SK-N-SH (cell line): Measurements from ENCODE around the gene ECE1. TPM values are rescaled to one million over a fixed set of nuclear protein-coding genes. Genes with fewer than 3 reads are reported as not detected.

Source experiments
- CTCF ChIA-PET: fragments of 300-600, 350-600 bp; formaldehyde crosslinking; extraction: SDS; loops from one replicate; lab custom pipeline; 2021; lab: Yijun Ruan, JAX
- POLR2A ChIA-PET: fragments of 350-600 bp; sonication (Branson Sonifier 250); formaldehyde crosslinking; extraction: SDS; loops from one replicate; lab custom pipeline; 2020; ENCODE audit warnings: antibody characterized with exemption, inconsistent platforms; lab: Yijun Ruan, JAX
- DNase-seq: peaks from one replicate; pipeline ENCODE4 v3.0.0; 2012
- H2AFZ ChIP-seq: fragments of 200-600 bp; sonication (generic); 2 replicates; pipeline ENCODE4 v1.8.1; 2016; ENCODE audit warnings: antibody characterized with exemption, mild to moderate bottlenecking, low read depth
- H3F3A ChIP-seq: fragments of 200-600 bp; sonication (generic); replicated peaks from 2 replicates; pipeline ENCODE3; 2016; ENCODE audit warnings: antibody characterized with exemption, mild to moderate bottlenecking; ENCODE audit not compliant: insufficient read depth
- H3K27ac ChIP-seq, 2 experiments: fragments of 200-500 bp in 1 of 2; fragments of 200-600 bp in 1 of 2; sonication (Bioruptor generic) in 1 of 2; sonication (generic), shearing (Covaris generic) in 1 of 2; 2 replicates each; pipeline versions ENCODE4 v1.5.1 to v1.6.1; 2014 to 2016; ENCODE audit warnings: low read depth in 2 of 2, inconsistent platforms in 1 of 2, low read length in 1 of 2, mild to moderate bottlenecking in 1 of 2, mixed read lengths in 1 of 2
- H3K27me3 ChIP-seq: fragments of 200-600 bp; sonication (generic), shearing (Covaris generic); 2 replicates; pipeline ENCODE4 v1.6.1; 2016; ENCODE audit warnings: mixed run types; ENCODE audit not compliant: insufficient read depth
- H3K36me3 ChIP-seq, 2 experiments: fragments of 200-500 bp in 1 of 2; fragments of 200-600 bp in 1 of 2; sonication (Bioruptor generic) in 1 of 2; sonication (generic) in 1 of 2; replicated peaks in 1 of 2; 2 replicates each; pipeline versions ENCODE3 to v1.5.1; 2014 to 2016; ENCODE audit warnings: low read length in 1 of 2, mild to moderate bottlenecking in 1 of 2; ENCODE audit not compliant: insufficient read depth in 2 of 2, control insufficient read depth in 1 of 2
- H3K4me1 ChIP-seq, 2 experiments: fragments of 200-500 bp in 1 of 2; fragments of 200-600 bp in 1 of 2; sonication (Bioruptor generic) in 1 of 2; sonication (generic), shearing (Covaris generic) in 1 of 2; 2 replicates each; pipeline versions ENCODE4 v1.5.1 to v1.6.1; 2014 to 2016; ENCODE audit warnings: low read depth in 1 of 2, low read length in 1 of 2, mixed run types in 1 of 2; ENCODE audit not compliant: insufficient read depth in 2 of 2, control insufficient read depth in 1 of 2
- H3K4me2 ChIP-seq: fragments of 200-600 bp; sonication (generic), shearing (Covaris generic); 2 replicates; pipeline ENCODE4 v1.6.1; 2017; ENCODE audit warnings: mixed run types
- H3K4me3 ChIP-seq, 2 experiments: fragments of 200-500 bp in 1 of 2; fragments of 200-600 bp in 1 of 2; sonication (Bioruptor generic) in 1 of 2; sonication (generic), shearing (Covaris generic) in 1 of 2; 2 replicates each; pipeline versions ENCODE4 v1.5.1 to v1.8.1; 2014 to 2016; ENCODE audit warnings: low read depth in 2 of 2, inconsistent platforms in 1 of 2, low read length in 1 of 2, mild to moderate bottlenecking in 1 of 2, mixed read lengths in 1 of 2, moderate library complexity in 1 of 2
- H3K79me2 ChIP-seq: fragments of 200-600 bp; sonication (generic); 2 replicates; pipeline ENCODE4 v1.8.1; 2017; ENCODE audit warnings: mild to moderate bottlenecking; ENCODE audit not compliant: insufficient read depth
- H3K9ac ChIP-seq: fragments of 200-600 bp; sonication (generic); 2 replicates; pipeline ENCODE4 v1.6.1; 2017; ENCODE audit warnings: mixed run types
- H3K9me2 ChIP-seq: fragments of 200-600 bp; sonication (generic); 2 replicates; pipeline ENCODE4 v1.6.1; 2017; ENCODE audit warnings: mixed run types
- H3K9me3 ChIP-seq: fragments of 200-600 bp; sonication (generic); 2 replicates; pipeline ENCODE4 v1.6.1; 2017; ENCODE audit warnings: mixed run types, mild to moderate bottlenecking, moderate library complexity
- H4K20me1 ChIP-seq: fragments of 200-600 bp; sonication (generic); 2 replicates; pipeline ENCODE4 v1.6.1; 2017; ENCODE audit warnings: mild to moderate bottlenecking, mixed run types; ENCODE audit not compliant: insufficient read depth
- ELF1 ChIP-seq: IDR thresholded peaks from 2 replicates; pipeline ENCODE4 v1.4.0; 2012
- EP300 ChIP-seq, 2 experiments: IDR thresholded peaks; 2 replicates each; pipeline versions ENCODE4 v1.4.0 to v1.6.1; 2012; ENCODE audit warnings: borderline replicate concordance in 1 of 2, low read depth in 1 of 2, low read length in 1 of 2
- FOSL2 ChIP-seq: IDR thresholded peaks from 2 replicates; pipeline ENCODE4 v1.4.0; 2012; ENCODE audit warnings: low read depth, mild to moderate bottlenecking, moderate library complexity, borderline replicate concordance
- FOXJ3 ChIP-seq: sonication (generic); formaldehyde crosslinking; IDR thresholded peaks from 2 replicates; pipeline ENCODE4 v1.5.1; 2020; ENCODE audit warnings: mild to moderate bottlenecking, missing genetic modification reagents
- FOXM1 ChIP-seq: IDR thresholded peaks from 2 replicates; pipeline ENCODE4 v1.4.0; 2012; ENCODE audit warnings: low read depth, mild to moderate bottlenecking
- GATA2 ChIP-seq: sonication (generic); formaldehyde crosslinking; IDR thresholded peaks from 2 replicates; pipeline ENCODE4 v1.5.0; 2020; ENCODE audit warnings: mild to moderate bottlenecking, missing genetic modification reagents
- JUND ChIP-seq: IDR thresholded peaks from 2 replicates; pipeline ENCODE4 v1.4.0; 2012
- MEF2A ChIP-seq: IDR thresholded peaks from 2 replicates; pipeline ENCODE4 v1.4.0; 2012; ENCODE audit warnings: low read depth, borderline replicate concordance
- MXI1 ChIP-seq: IDR thresholded peaks from 2 replicates; pipeline ENCODE4 v1.6.1; 2012; ENCODE audit warnings: mild to moderate bottlenecking, low read depth, low read length, improper control_type of control experiment
- NFIC ChIP-seq: IDR thresholded peaks from 2 replicates; pipeline ENCODE4 v1.4.0; 2012; ENCODE audit warnings: borderline replicate concordance
- NRF1 ChIP-seq: IDR thresholded peaks from 2 replicates; pipeline ENCODE4 v1.6.1; 2012; ENCODE audit warnings: low read depth, mild to moderate bottlenecking, low read length
- POLR2AphosphoS5 ChIP-seq: IDR thresholded peaks from 2 replicates; pipeline ENCODE4 v1.6.1; 2012; ENCODE audit warnings: low read depth, low read length
- RFX5 ChIP-seq: IDR thresholded peaks from 2 replicates; pipeline ENCODE4 v1.6.1; 2012; ENCODE audit warnings: mild to moderate bottlenecking, improper control_type of control experiment, low read length
- RXRA ChIP-seq: IDR thresholded peaks from 2 replicates; pipeline ENCODE4 v1.4.0; 2012; ENCODE audit warnings: low read depth, mild to moderate bottlenecking, borderline replicate concordance
- SIN3A ChIP-seq: IDR thresholded peaks from 2 replicates; pipeline ENCODE4 v1.6.1; 2012; ENCODE audit warnings: low read depth, mild to moderate bottlenecking, low read length, moderate library complexity, borderline replicate concordance
- SMC3 ChIP-seq: IDR thresholded peaks from 2 replicates; pipeline ENCODE4 v1.6.1; 2012; ENCODE audit warnings: low read depth, low read length, improper control_type of control experiment
- TEAD4 ChIP-seq: IDR thresholded peaks from 2 replicates; pipeline ENCODE4 v1.4.0; 2012; ENCODE audit warnings: mild to moderate bottlenecking, borderline replicate concordance; ENCODE audit not compliant: insufficient read depth
- YY1 ChIP-seq: IDR thresholded peaks from 2 replicates; pipeline ENCODE4 v1.4.0; 2012; ENCODE audit warnings: low read depth, mild to moderate bottlenecking
- WGBS: methylation state at CpG from one replicate; pipeline ENCODE4 v1.1.6; 2017; ENCODE audit warnings: low lambda C conversion rate; 5-methylcytosine and 5-hydroxymethylcytosine counted together
- polyA plus RNA-seq, 3 experiments: library from polyadenylated mRNA; depleted of rRNA; stranded (reverse); fragments of >200 nt; gene quantifications; 2 replicates each; pipeline ENCODE4 v1.2.3, GENCODE V29; 2012
- TF ChIP-seq, protein P1 (sequence below): fragments of 150-350 bp; IDR thresholded peaks from 2 replicates; pipeline ENCODE4 v1.6.1; 2017; ENCODE audit warnings: antibody characterized with exemption, low read length, low read depth, borderline replicate concordance
- TF ChIP-seq, protein P2 (sequence below): fragments of 150-350 bp; IDR thresholded peaks from 2 replicates; pipeline ENCODE4 v1.6.1; 2016; ENCODE audit warnings: mild to moderate bottlenecking, low read depth, low read length
- TF ChIP-seq, protein P3 (sequence below): IDR thresholded peaks from 2 replicates; pipeline ENCODE4 v1.4.0; 2012; ENCODE audit warnings: low read depth, borderline replicate concordance
- TF ChIP-seq, protein P4 (sequence below): IDR thresholded peaks from 2 replicates; pipeline ENCODE4 v1.4.0; 2012; ENCODE audit warnings: low read depth
- TF ChIP-seq, protein P5 (sequence below): IDR thresholded peaks from 2 replicates; pipeline ENCODE4; 2012
- TF ChIP-seq, protein P6 (sequence below): IDR thresholded peaks from 2 replicates; pipeline ENCODE4 v1.6.1; 2012; ENCODE audit warnings: mild to moderate bottlenecking, low read depth, low read length, moderate library complexity

ECE1 gene
- polyA plus RNA-seq, 1 of the 3 experiments (the other 2 are of a cell fraction): 96.6 TPM

DNA sequence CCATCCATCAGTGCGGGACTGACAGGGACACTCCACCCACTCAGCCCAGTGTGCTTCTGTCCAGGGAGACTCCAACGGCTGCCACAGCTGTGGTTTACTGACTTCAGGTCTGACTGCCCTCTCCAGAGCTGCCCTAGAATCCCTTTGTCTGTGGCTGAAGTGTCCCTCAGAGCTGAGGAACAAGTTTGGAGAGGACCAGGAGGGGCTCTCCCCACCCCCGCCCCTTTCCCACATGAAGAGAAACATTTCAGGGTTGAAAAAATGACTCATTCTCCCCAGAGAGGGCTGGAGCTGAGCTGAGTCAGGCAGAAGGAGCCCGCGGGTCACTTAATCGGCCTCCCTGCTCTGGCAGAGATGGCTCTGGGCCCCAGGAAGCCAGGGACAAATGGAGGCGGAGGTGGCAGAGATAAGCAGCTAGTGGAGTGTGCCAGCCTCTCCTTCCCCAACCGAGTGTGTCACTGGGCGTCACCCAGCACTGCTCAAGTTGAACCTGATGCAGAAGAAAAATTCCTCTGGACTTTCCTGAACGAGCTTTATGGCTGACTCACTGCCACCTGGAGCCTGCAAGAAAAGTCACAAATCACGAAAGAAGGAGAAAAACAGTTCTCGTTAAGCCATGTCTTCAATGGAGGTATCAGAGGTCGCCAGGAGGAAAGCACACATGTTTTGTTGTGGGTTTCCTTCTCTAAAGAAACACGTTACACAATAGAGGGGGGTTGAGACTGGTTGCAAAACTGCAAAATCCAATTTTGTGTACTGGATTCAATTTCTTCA lies 34.3 kb upstream of the ECE1 start:
- Histone ChIP-seq H2AFZ (peak overlapping the region; percentile 46), H3K4me2 (peak overlapping the region; percentile 74), H3K9ac (peak overlapping the region; percentile 46; the same call in 1 of the 2 replicates), H3K4me1 (peaks cover 43 to 73% of the 10 kb centered on the region in 2 experiments), H3F3A (peaks cover 18% of the 10 kb centered on the region), H3K36me3 (no peaks in the 10 kb centered on the region), H3K4me3 (no peak overlapping the region), H4K20me1 (no peaks in the 10 kb centered on the region), H3K9me2 (no peaks in the 10 kb centered on the region), H3K9me3 (no peaks in the 10 kb centered on the region), H3K79me2 (peaks cover 24% of the 10 kb centered on the region), H3K27me3 (no peaks in the 10 kb centered on the region), H3K27ac (peak overlapping the region; percentile 87 to 94)
- CTCF ChIA-PET: interaction anchor here (1.1 to 5.2 kb wide), 12 partner anchors 9 to 335 kb away, joined by 3 to 30 read pairs (median 5); no protein-coding TSS in a partner anchor
- POLR2A ChIA-PET: interaction anchor here (0.6 to 1.6 kb wide), 5 partner anchors 7 to 70 kb away, joined by 3 to 7 read pairs (median 6); no protein-coding TSS in a partner anchor
- WGBS: 4% methylated on average over 12 of the region's 14 CpGs
- DNase-seq: peak; percentile 76
- TF ChIP-seq, protein P1, sequence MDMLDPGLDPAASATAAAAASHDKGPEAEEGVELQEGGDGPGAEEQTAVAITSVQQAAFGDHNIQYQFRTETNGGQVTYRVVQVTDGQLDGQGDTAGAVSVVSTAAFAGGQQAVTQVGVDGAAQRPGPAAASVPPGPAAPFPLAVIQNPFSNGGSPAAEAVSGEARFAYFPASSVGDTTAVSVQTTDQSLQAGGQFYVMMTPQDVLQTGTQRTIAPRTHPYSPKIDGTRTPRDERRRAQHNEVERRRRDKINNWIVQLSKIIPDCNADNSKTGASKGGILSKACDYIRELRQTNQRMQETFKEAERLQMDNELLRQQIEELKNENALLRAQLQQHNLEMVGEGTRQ: no peak
- TF ChIP-seq, protein P2, sequence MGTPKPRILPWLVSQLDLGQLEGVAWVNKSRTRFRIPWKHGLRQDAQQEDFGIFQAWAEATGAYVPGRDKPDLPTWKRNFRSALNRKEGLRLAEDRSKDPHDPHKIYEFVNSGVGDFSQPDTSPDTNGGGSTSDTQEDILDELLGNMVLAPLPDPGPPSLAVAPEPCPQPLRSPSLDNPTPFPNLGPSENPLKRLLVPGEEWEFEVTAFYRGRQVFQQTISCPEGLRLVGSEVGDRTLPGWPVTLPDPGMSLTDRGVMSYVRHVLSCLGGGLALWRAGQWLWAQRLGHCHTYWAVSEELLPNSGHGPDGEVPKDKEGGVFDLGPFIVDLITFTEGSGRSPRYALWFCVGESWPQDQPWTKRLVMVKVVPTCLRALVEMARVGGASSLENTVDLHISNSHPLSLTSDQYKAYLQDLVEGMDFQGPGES: no peak
- TF ChIP-seq RXRA (no peak), SIN3A (no peak), ELF1 (no peak), TEAD4 (peak; percentile 68; the same call in 1 of the 2 replicates), NRF1 (no peak), MEF2A (no peak), NFIC (peak; percentile 53; the same call in 1 of the 2 replicates), GATA2 (CRISPR knock-in tag) (peak; percentile 62), FOXJ3 (CRISPR knock-in tag) (no peak), FOSL2 (peak; percentile 92), JUND (peak; percentile 79), EP300 (IDR thresholded peaks at IDR 0.05; ENCODE audit: borderline replicate concordance in 1 of 2, low read depth in 1 of 2, low read length in 1 of 2) (peak in 1 of 2 experiments; percentile 72; a peak in 1 of 4 replicates), FOXM1 (no peak), RFX5 (no peak), YY1 (no peak), POLR2AphosphoS5 (no peak; the same call in 1 of the 2 replicates), SMC3 (no peak), MXI1 (no peak)
- TF ChIP-seq, protein P3, sequence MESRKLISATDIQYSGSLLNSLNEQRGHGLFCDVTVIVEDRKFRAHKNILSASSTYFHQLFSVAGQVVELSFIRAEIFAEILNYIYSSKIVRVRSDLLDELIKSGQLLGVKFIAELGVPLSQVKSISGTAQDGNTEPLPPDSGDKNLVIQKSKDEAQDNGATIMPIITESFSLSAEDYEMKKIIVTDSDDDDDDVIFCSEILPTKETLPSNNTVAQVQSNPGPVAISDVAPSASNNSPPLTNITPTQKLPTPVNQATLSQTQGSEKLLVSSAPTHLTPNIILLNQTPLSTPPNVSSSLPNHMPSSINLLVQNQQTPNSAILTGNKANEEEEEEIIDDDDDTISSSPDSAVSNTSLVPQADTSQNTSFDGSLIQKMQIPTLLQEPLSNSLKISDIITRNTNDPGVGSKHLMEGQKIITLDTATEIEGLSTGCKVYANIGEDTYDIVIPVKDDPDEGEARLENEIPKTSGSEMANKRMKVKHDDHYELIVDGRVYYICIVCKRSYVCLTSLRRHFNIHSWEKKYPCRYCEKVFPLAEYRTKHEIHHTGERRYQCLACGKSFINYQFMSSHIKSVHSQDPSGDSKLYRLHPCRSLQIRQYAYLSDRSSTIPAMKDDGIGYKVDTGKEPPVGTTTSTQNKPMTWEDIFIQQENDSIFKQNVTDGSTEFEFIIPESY: no peak
- TF ChIP-seq, protein P4, sequence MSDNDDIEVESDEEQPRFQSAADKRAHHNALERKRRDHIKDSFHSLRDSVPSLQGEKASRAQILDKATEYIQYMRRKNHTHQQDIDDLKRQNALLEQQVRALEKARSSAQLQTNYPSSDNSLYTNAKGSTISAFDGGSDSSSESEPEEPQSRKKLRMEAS: peak; percentile 50
- TF ChIP-seq, protein P5, sequence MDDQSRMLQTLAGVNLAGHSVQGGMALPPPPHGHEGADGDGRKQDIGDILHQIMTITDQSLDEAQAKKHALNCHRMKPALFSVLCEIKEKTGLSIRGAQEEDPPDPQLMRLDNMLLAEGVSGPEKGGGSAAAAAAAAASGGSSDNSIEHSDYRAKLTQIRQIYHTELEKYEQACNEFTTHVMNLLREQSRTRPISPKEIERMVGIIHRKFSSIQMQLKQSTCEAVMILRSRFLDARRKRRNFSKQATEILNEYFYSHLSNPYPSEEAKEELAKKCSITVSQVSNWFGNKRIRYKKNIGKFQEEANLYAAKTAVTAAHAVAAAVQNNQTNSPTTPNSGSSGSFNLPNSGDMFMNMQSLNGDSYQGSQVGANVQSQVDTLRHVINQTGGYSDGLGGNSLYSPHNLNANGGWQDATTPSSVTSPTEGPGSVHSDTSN: peak; percentile 70
- TF ChIP-seq, protein P6, sequence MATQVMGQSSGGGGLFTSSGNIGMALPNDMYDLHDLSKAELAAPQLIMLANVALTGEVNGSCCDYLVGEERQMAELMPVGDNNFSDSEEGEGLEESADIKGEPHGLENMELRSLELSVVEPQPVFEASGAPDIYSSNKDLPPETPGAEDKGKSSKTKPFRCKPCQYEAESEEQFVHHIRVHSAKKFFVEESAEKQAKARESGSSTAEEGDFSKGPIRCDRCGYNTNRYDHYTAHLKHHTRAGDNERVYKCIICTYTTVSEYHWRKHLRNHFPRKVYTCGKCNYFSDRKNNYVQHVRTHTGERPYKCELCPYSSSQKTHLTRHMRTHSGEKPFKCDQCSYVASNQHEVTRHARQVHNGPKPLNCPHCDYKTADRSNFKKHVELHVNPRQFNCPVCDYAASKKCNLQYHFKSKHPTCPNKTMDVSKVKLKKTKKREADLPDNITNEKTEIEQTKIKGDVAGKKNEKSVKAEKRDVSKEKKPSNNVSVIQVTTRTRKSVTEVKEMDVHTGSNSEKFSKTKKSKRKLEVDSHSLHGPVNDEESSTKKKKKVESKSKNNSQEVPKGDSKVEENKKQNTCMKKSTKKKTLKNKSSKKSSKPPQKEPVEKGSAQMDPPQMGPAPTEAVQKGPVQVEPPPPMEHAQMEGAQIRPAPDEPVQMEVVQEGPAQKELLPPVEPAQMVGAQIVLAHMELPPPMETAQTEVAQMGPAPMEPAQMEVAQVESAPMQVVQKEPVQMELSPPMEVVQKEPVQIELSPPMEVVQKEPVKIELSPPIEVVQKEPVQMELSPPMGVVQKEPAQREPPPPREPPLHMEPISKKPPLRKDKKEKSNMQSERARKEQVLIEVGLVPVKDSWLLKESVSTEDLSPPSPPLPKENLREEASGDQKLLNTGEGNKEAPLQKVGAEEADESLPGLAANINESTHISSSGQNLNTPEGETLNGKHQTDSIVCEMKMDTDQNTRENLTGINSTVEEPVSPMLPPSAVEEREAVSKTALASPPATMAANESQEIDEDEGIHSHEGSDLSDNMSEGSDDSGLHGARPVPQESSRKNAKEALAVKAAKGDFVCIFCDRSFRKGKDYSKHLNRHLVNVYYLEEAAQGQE: no peak
